HepG2 (cell line): ENCODE data around the gene BTBD3. TPM values are rescaled to one million over a fixed set of nuclear protein-coding genes. Genes with fewer than 3 reads are reported as not detected.
A peak's percentile ranks its signal among the peaks of the same experiment; 100 is the strongest.

Experiments used
- AGO1 ChIP-seq: fragments of 200-400 bp; formaldehyde crosslinking; IDR thresholded peaks from 2 replicates; pipeline ENCODE4 v1.6.1; 2017; ENCODE audit warnings: mild to moderate bottlenecking, low read depth, low read length, moderate library complexity; ENCODE audit not compliant: poor library complexity, severe bottlenecking
- AGO2 ChIP-seq: fragments of 200-400 bp; formaldehyde crosslinking; optimal IDR thresholded peaks from 2 replicates; pipeline ENCODE3; 2017; ENCODE audit warnings: mild to moderate bottlenecking, low read depth, low read length, moderate library complexity
- ARID4A ChIP-seq: sonication (generic); formaldehyde crosslinking; IDR thresholded peaks from 2 replicates; pipeline ENCODE4 v1.5.0; 2020; ENCODE audit warnings: mild to moderate bottlenecking, missing genetic modification reagents, borderline replicate concordance
- CENPX ChIP-seq: sonication (generic); formaldehyde crosslinking; IDR thresholded peaks from 2 replicates; pipeline ENCODE4 v1.9.0; 2021; ENCODE audit warnings: mild to moderate bottlenecking, missing genetic modification reagents, moderate library complexity
- E2F5 ChIP-seq: sonication (generic); formaldehyde crosslinking; conservative IDR thresholded peaks from 2 replicates; pipeline ENCODE4 v1.4.0; 2020; ENCODE audit warnings: missing genetic modification reagents
- KDM4B ChIP-seq: sonication (generic); formaldehyde crosslinking; IDR thresholded peaks from 2 replicates; pipeline ENCODE4 v1.4.0; 2020; ENCODE audit warnings: missing genetic modification reagents
- KMT2B ChIP-seq: IDR thresholded peaks from 2 replicates; pipeline ENCODE4 v1.6.1; 2016; ENCODE audit warnings: missing genetic modification reagents, missing compliant biosample characterization
- LBX2 ChIP-seq: sonication (generic); formaldehyde crosslinking; IDR thresholded peaks from 2 replicates; pipeline ENCODE4 v1.5.0; 2020; ENCODE audit warnings: missing genetic modification reagents, mild to moderate bottlenecking, borderline replicate concordance
- NCOA2 ChIP-seq: sonication (generic); formaldehyde crosslinking; IDR thresholded peaks from 2 replicates; pipeline ENCODE4 v1.8.0; 2022; ENCODE audit warnings: inconsistent platforms
- NFYC ChIP-seq: IDR thresholded peaks from 2 replicates; pipeline ENCODE4 v1.6.1; 2016; ENCODE audit warnings: missing genetic modification reagents, missing compliant biosample characterization
- PHB2 ChIP-seq: fragments of 450-650 bp; IDR thresholded peaks from 2 replicates; pipeline ENCODE4 v1.6.1; 2018; ENCODE audit not compliant: partially characterized antibody
- PRPF4 ChIP-seq: fragments of 200-400 bp; formaldehyde crosslinking; IDR thresholded peaks from 2 replicates; pipeline ENCODE4 v1.6.1; 2016; ENCODE audit warnings: low read length, low read depth; ENCODE audit not compliant: poor library complexity, severe bottlenecking
- RARA ChIP-seq: IDR thresholded peaks from 2 replicates; pipeline ENCODE4 v1.6.1; 2016; ENCODE audit warnings: missing genetic modification reagents, missing compliant biosample characterization
- SMYD3 ChIP-seq: sonication (generic); formaldehyde crosslinking; IDR thresholded peaks from 2 replicates; pipeline ENCODE4 v1.8.1; 2023; ENCODE audit warnings: mild to moderate bottlenecking, missing genetic modification reagents
- SP4 ChIP-seq: sonication (generic); formaldehyde crosslinking; IDR thresholded peaks from 2 replicates; pipeline ENCODE4 v1.8.1; 2023; ENCODE audit warnings: mild to moderate bottlenecking, missing genetic modification reagents
- TFE3 ChIP-seq: IDR thresholded peaks from 2 replicates; pipeline ENCODE4 v1.6.1; 2016
- ZFP36 ChIP-seq: fragments of 150-350 bp; IDR thresholded peaks from 2 replicates; pipeline ENCODE4 v1.6.1; 2018; ENCODE audit warnings: borderline replicate concordance, low read length, low read depth; ENCODE audit not compliant: partially characterized antibody
- ZNF441 ChIP-seq: sonication (generic); formaldehyde crosslinking; IDR thresholded peaks from 2 replicates; pipeline ENCODE4 v1.7.0; 2021; ENCODE audit warnings: missing genetic modification reagents, borderline replicate concordance
- ZNF598 ChIP-seq: sonication (generic); formaldehyde crosslinking; IDR thresholded peaks from 2 replicates; pipeline ENCODE4 v1.5.1; 2020; ENCODE audit warnings: mild to moderate bottlenecking, missing genetic modification reagents, borderline replicate concordance
- ZNF639 ChIP-seq: conservative IDR thresholded peaks from 2 replicates; pipeline ENCODE4 v1.6.1; 2018; ENCODE audit warnings: missing genetic modification reagents
- ZNF841 ChIP-seq: sonication (generic); formaldehyde crosslinking; IDR thresholded peaks from 2 replicates; pipeline ENCODE4 v1.8.1; 2023; ENCODE audit warnings: missing genetic modification reagents, borderline replicate concordance
- ZNF879 ChIP-seq: sonication (generic); formaldehyde crosslinking; IDR thresholded peaks from 2 replicates; pipeline ENCODE4 v1.8.1; 2023; ENCODE audit warnings: missing genetic modification reagents
- polyA plus RNA-seq, 8 experiments: library from polyadenylated mRNA; depleted of rRNA in 3 of 8; stranded (reverse) in 7 of 8; unstranded in 1 of 8; fragments of >200 nt; fragmentation: Illumina TruSeq in 4 of 8; extraction: Trizol in 4 of 8; gene quantifications; 2 replicates each; pipeline versions ENCODE4 v1.2.1 to v1.2.3, GENCODE V29; 2011 to 2016; ENCODE audit warnings: low read depth in 4 of 8, missing spikeins in 1 of 8, mixed read lengths in 1 of 8; ENCODE audit not compliant: insufficient read depth in 1 of 8
- total RNA-seq, 5 experiments: library from RNA; depleted of rRNA; stranded (reverse); fragments of >200 nt; fragmentation: Illumina TruSeq; extraction: Trizol; gene quantifications; 2 replicates each; pipeline ENCODE4 v1.2.3, GENCODE V29; 2016; ENCODE audit warnings: low read depth in 1 of 5

BTBD3 gene
- total and polyA plus RNA-seq, 2 of the 13 experiments (the other 11 are each of a cell fraction or from before 2014, with no cell fraction given): 32.2 to 41.8 TPM

- TF ChIP-seq KDM4B (CRISPR knock-in tag) (no peak), KMT2B (CRISPR knock-in tag) (0 out of 2 replicates have a peak, but pooled peaks have one; percentile 6), SMYD3 (CRISPR knock-in tag) (no peak), ZFP36 (no peak), PHB2 (no peak), CENPX (no peak), ARID4A (peak; percentile 73; the same call in 1 of the 2 replicates), AGO2 (peak; percentile 86), RARA (CRISPR knock-in tag) (no peak), E2F5 (CRISPR knock-in tag) (no peak), ZNF598 (CRISPR knock-in tag) (no peak), ZNF841 (CRISPR knock-in tag) (0 out of 2 replicates have a peak, but pooled peaks have one; percentile 57), ZNF639 (CRISPR knock-in tag) (peak; percentile 15; the same call in 1 of the 2 replicates), PRPF4 (no peak), TFE3 (CRISPR knock-in tag) (no peak), NCOA2 (CRISPR knock-in tag) (no peak), NFYC (CRISPR knock-in tag) (no peak), AGO1 (no peak), ZNF879 (CRISPR knock-in tag) (no peak), ZNF441 (CRISPR knock-in tag) (no peak; the same call in 1 of the 2 replicates), SP4 (CRISPR knock-in tag) (peak; percentile 90), LBX2 (CRISPR knock-in tag) (no peak)
Measured at GRCh38 chr20:11891077-11891775, 26.5 kb upstream of the BTBD3 start (continued).
